H1 (cell line): ENCODE results near the gene HSD17B13.

Experiments used
- CTCF ChIP-seq, 3 experiments: IDR thresholded peaks; 1 replicate in 2 of 3; 2 replicates in 1 of 3; pipeline versions ENCODE4 v1.5.1 to v1.6.1; 2011; ENCODE audit warnings: low read length in 3 of 3, mild to moderate bottlenecking in 3 of 3, inconsistent platforms in 2 of 3, low read depth in 1 of 3, moderate library complexity in 1 of 3; ENCODE audit not compliant: insufficient read depth in 1 of 3; ENCODE audit errors: control extremely low read depth in 1 of 3
- KDM1A ChIP-seq: fragments of 200-600, 300-600 bp; sonication (generic); IDR thresholded peaks from 2 replicates; pipeline ENCODE4 v1.7.1; 2016; ENCODE audit warnings: mild to moderate bottlenecking, low read length, borderline replicate concordance
- NRF1 ChIP-seq: IDR thresholded peaks from 2 replicates; pipeline ENCODE4 v1.6.1; 2011; ENCODE audit warnings: mild to moderate bottlenecking, low read depth, low read length, improper control_type of control experiment
- POLR2AphosphoS5 ChIP-seq: IDR thresholded peaks from 2 replicates; pipeline ENCODE4 v1.6.1; 2011; ENCODE audit warnings: low read depth, low read length

GRCh38 chr4:87270825-87271224 lies 51.9 kb downstream of the HSD17B13 start:
- TF ChIP-seq CTCF (IDR thresholded peaks at IDR 0.05; ENCODE audit: control extremely low read depth in 1 of 3, insufficient read depth in 1 of 3, low read depth in 1 of 3, low read length in 3 of 3) (no peak), KDM1A (no peak), POLR2AphosphoS5 (no peak), NRF1 (no peak)
